Endothelial cell of umbilical vein (primary cell): ENCODE data around the gene ANKRD63. TPM values are rescaled to one million over a fixed set of nuclear protein-coding genes. Genes with fewer than 3 reads are reported as not detected.

Experiments used
- BruUV-seq: library from RNA; stranded (reverse); fragments of 400-500 nt; replicated peaks from 2 replicates; lab custom pipeline; 2021; lab: Mats Ljungman, UMichigan
- CTCF ChIA-PET: fragments of 300-600, 350-600 bp; sonication (Branson Sonifier 250); formaldehyde crosslinking; loops from one replicate; lab custom pipeline; 2021; ENCODE audit warnings: antibody characterized with exemption, inconsistent platforms; lab: Charles Lee
- POLR2A ChIA-PET: fragments of 300-600, 350-600 bp; sonication (Branson Sonifier 250); formaldehyde crosslinking; loops from one replicate; lab custom pipeline; 2021; ENCODE audit warnings: antibody characterized with exemption, inconsistent platforms; lab: Charles Lee
- DNase-seq: peaks from one replicate; pipeline ENCODE4 v3.0.0-alpha.2; 2011; ENCODE audit warnings: low read depth, low spot score
- FAIRE-seq: peaks from 2 replicates; lab custom pipeline; 2011; peaks lifted over from hg19 to GRCh38; lab: Jason Lieb, UNC
- H2AFZ ChIP-seq: 2 replicates; pipeline ENCODE4 v1.6.0; 2012; ENCODE audit warnings: low read depth, low read length, control low read depth, inconsistent platforms
- H3K27ac ChIP-seq: 2 replicates; pipeline ENCODE4 v1.5.1; 2011; ENCODE audit warnings: low read depth, mild to moderate bottlenecking, control low read depth, low read length, moderate library complexity; ENCODE audit not compliant: insufficient read depth
- H3K27me3 ChIP-seq, 2 experiments: 2 replicates each; pipeline versions ENCODE4 v1.6.0 to v1.6.1; 2011; ENCODE audit warnings: low read length in 2 of 2, mixed read lengths in 1 of 2; ENCODE audit not compliant: control insufficient read depth in 2 of 2, insufficient read depth in 2 of 2
- H3K36me3 ChIP-seq, 2 experiments: 2 replicates in 1 of 2; 3 replicates in 1 of 2; pipeline ENCODE4 v1.5.1; 2011; ENCODE audit warnings: low read length in 2 of 2, mild to moderate bottlenecking in 1 of 2, moderate library complexity in 1 of 2; ENCODE audit not compliant: control insufficient read depth in 2 of 2, insufficient read depth in 2 of 2; ENCODE audit errors: extremely low read depth in 1 of 2
- H3K4me1 ChIP-seq: 3 replicates; pipeline ENCODE4 v1.5.1; 2011; ENCODE audit warnings: mild to moderate bottlenecking, low read length; ENCODE audit not compliant: control insufficient read depth, insufficient read depth; ENCODE audit errors: extremely low read depth
- H3K4me2 ChIP-seq: 2 replicates; pipeline ENCODE4 v1.6.1; 2011; ENCODE audit warnings: low read length, control low read depth, mixed read lengths; ENCODE audit not compliant: insufficient read depth
- H3K4me3 ChIP-seq, 3 experiments: fragments of 200-600 bp in 1 of 3; sonication (generic), shearing (Covaris generic) in 1 of 3; replicated peaks in 1 of 3; 2 replicates each; pipeline ENCODE4 v1.5.1; 2011 to 2016; ENCODE audit warnings: control low read depth in 3 of 3, low read length in 3 of 3, mild to moderate bottlenecking in 2 of 3, inconsistent platforms in 1 of 3, low read depth in 1 of 3, moderate library complexity in 1 of 3; ENCODE audit not compliant: insufficient read depth in 1 of 3
- H3K79me2 ChIP-seq: 2 replicates; pipeline ENCODE4 v1.6.0; 2012; ENCODE audit warnings: low read length, inconsistent platforms; ENCODE audit not compliant: control insufficient read depth, insufficient read depth
- H3K9ac ChIP-seq: replicated peaks from 2 replicates; pipeline ENCODE3; 2011; ENCODE audit warnings: low read length, control low read depth; ENCODE audit not compliant: insufficient read depth; ENCODE audit errors: extremely low read depth
- H3K9me1 ChIP-seq: replicated peaks from 3 replicates; pipeline ENCODE4 v1.6.0; 2011; ENCODE audit warnings: mild to moderate bottlenecking, low read length; ENCODE audit not compliant: control insufficient read depth, insufficient read depth; ENCODE audit errors: extremely low read depth
- H3K9me3 ChIP-seq: replicated peaks from 2 replicates; pipeline ENCODE4 v1.5.1; 2012; ENCODE audit warnings: low read length, inconsistent platforms; ENCODE audit not compliant: control insufficient read depth, insufficient read depth
- H4K20me1 ChIP-seq: replicated peaks from 2 replicates; pipeline ENCODE3; 2011; ENCODE audit warnings: mild to moderate bottlenecking, low read length; ENCODE audit not compliant: control insufficient read depth, insufficient read depth; ENCODE audit errors: extremely low read depth
- CTCF ChIP-seq, 2 donors: IDR thresholded peaks; 1 replicate in 1 of 2; 2 replicates in 1 of 2; pipeline ENCODE4 v1.5.1; 2011; ENCODE audit warnings: low read length in 2 of 2, mild to moderate bottlenecking in 2 of 2, moderate library complexity in 2 of 2, control low read depth in 1 of 2, inconsistent platforms in 1 of 2, low read depth in 1 of 2; ENCODE audit not compliant: insufficient read depth in 1 of 2; ENCODE audit errors: extremely low read depth in 1 of 2
- EZH2 ChIP-seq: IDR thresholded peaks from 2 replicates; pipeline ENCODE4 v1.6.1; 2012; ENCODE audit warnings: borderline replicate concordance, low read depth, mild to moderate bottlenecking, moderate library complexity, low read length, inconsistent platforms; ENCODE audit not compliant: severe bottlenecking
- FOS ChIP-seq: IDR thresholded peaks from 2 replicates; pipeline ENCODE4 v1.6.1; 2011; ENCODE audit warnings: mild to moderate bottlenecking, low read length, moderate library complexity, borderline replicate concordance; ENCODE audit not compliant: insufficient read depth
- GATA2 ChIP-seq: IDR thresholded peaks from 2 replicates; pipeline ENCODE4 v1.7.0; 2011; ENCODE audit warnings: low read depth, mild to moderate bottlenecking, moderate library complexity, mixed read lengths, low read length; ENCODE audit not compliant: insufficient read length, insufficient read depth
- JUN ChIP-seq: IDR thresholded peaks from 2 replicates; pipeline ENCODE4 v1.6.1; 2011; ENCODE audit warnings: borderline replicate concordance, low read depth; ENCODE audit not compliant: insufficient read length, insufficient read depth
- MAX ChIP-seq: IDR thresholded peaks from 2 replicates; pipeline ENCODE4 v1.6.1; 2011; ENCODE audit not compliant: insufficient read depth, insufficient read length
- MYC ChIP-seq: IDR thresholded peaks from one replicate; pipeline ENCODE4 v1.6.1; 2011; ENCODE audit warnings: mild to moderate bottlenecking, low read depth, low read length
- POLR2A ChIP-seq: IDR thresholded peaks from 2 replicates; pipeline ENCODE4 v1.6.1; 2012; ENCODE audit warnings: low read depth, mild to moderate bottlenecking, control low read depth, low read length
- POLR2AphosphoS5 ChIP-seq: IDR thresholded peaks from 2 replicates; pipeline ENCODE4 v1.6.1; 2012; ENCODE audit warnings: low read depth, mild to moderate bottlenecking, control low read depth, low read length, moderate library complexity; ENCODE audit not compliant: insufficient read depth
- dilution Hi-C: fragments of 300-500 bp; cut with MboI; formaldehyde crosslinking; loops from one replicate; pipeline ENCODE4 v1.15.0; 2019; ENCODE audit warnings: low sequenced_read_pairs; ENCODE audit not compliant: extremely low pct_ligation_motif_present
- intact Hi-C: fragments of 100-400 bp; cut with micrococcal nuclease; formaldehyde crosslinking; loops from one replicate; pipeline ENCODE4 v1.10.0; 2022
- polyA plus RNA-seq, 4 experiments: library from polyadenylated mRNA; depleted of rRNA in 3 of 4; stranded (reverse) in 3 of 4; unstranded in 1 of 4; fragments of >200 nt; gene quantifications; 2 replicates each; pipeline versions ENCODE4 v1.2.1 to v1.2.3, GENCODE V29; 2011 to 2012; ENCODE audit warnings: missing spikeins in 1 of 4
- total RNA-seq: library from RNA; stranded (reverse); gene quantifications from 2 replicates; pipeline ENCODE4 v1.2.3, GENCODE V29; 2021

Gene ANKRD63
- total and polyA plus RNA-seq, 2 donors (not counting 3 experiments of a cell fraction or from before 2014, with no cell fraction given) = not detected

GRCh38 chr15:40302288-40302886 is 19.5 kb upstream of the ANKRD63 start:
- H3K36me3 ChIP-seq = no peaks in the 10 kb centered on the region
- no peaks in the 10 kb centered on the region for H3K4me1 ChIP-seq
- ChIA-PET POLR2A (no interaction called here), CTCF (interaction anchor here (1.1 to 3.9 kb wide), 8 partner anchors 9 to 36 kb away, joined by 3 to 32 read pairs (median 5); no protein-coding TSS in a partner anchor)
- peaks cover 5 to 11% of the 10 kb centered on the region in 2 experiments for H3K27me3 ChIP-seq
- no peaks in the 10 kb centered on the region for H4K20me1 ChIP-seq
- no TSS peak for BruUV-seq
- no peak overlapping the region for H2AFZ ChIP-seq
- H3K79me2 ChIP-seq = no peaks in the 10 kb centered on the region
- TF ChIP-seq EZH2 (no peak), FOS (no peak), GATA2 (no peak), POLR2A (no peak), CTCF (IDR thresholded peaks at IDR 0.05; ENCODE audit: extremely low read depth in 1 of 2, insufficient read depth in 1 of 2, low read depth in 1 of 2, low read length in 2 of 2) (no peak), POLR2AphosphoS5 (no peak), JUN (no peak), MYC (no peak), MAX (no peak)
- no peaks in the 10 kb centered on the region for H3K9me3 ChIP-seq
- no peak overlapping the region for H3K9ac ChIP-seq
- dilution Hi-C loops (no loop called here), intact Hi-C loops (no loop called here)
- FAIRE-seq (no peak), DNase-seq (no peak)
- no peak overlapping the region for H3K4me2 ChIP-seq
- H3K4me3 ChIP-seq = no peak overlapping the region
- H3K27ac ChIP-seq = no peak overlapping the region
- H3K9me1 ChIP-seq = no peaks in the 10 kb centered on the region
